Psoas muscle (tissue), 8 donors: ENCODE measurements around the gene ITGB5. TPM values are rescaled to one million over a fixed set of nuclear protein-coding genes. Genes with fewer than 3 reads are reported as not detected.

Experiments used
- ATAC-seq, 4 donors: fragments of 200-7000 bp; cut with Tn5 transposase; one replicate each; pipeline ENCODE4 v1.9.1; 2020; ENCODE audit warnings: moderate library complexity in 3 of 4, mild to moderate bottlenecking in 2 of 4
- DNase-seq, 2 donors: peaks; one replicate each; pipeline ENCODE4 v3.0.0-alpha.2; 2020
- H3K27ac ChIP-seq: fragments of 200-600 bp; one replicate; pipeline ENCODE4 v1.8.0; 2022
- H3K27me3 ChIP-seq, 3 donors: fragments of 200-600 bp in 1 of 3; one replicate each; pipeline versions ENCODE4 v1.6.1 to v1.8.0; 2013 to 2022; ENCODE audit warnings: low read length in 2 of 3, mild to moderate bottlenecking in 2 of 3, moderate library complexity in 1 of 3; ENCODE audit not compliant: insufficient read depth in 3 of 3
- H3K36me3 ChIP-seq, 2 donors: fragments of 200-600 bp in 1 of 2; one replicate each; pipeline versions ENCODE4 v1.6.1 to v1.8.0; 2013 to 2022; ENCODE audit warnings: low read depth in 1 of 2, mild to moderate bottlenecking in 1 of 2, moderate library complexity in 1 of 2; ENCODE audit not compliant: insufficient read depth in 1 of 2
- H3K4me1 ChIP-seq: fragments of 200-600 bp; one replicate; pipeline ENCODE4 v1.8.0; 2022
- H3K4me3 ChIP-seq: fragments of 200-600 bp; one replicate; pipeline ENCODE4 v1.8.0; 2022; ENCODE audit warnings: mild to moderate bottlenecking
- H3K9me3 ChIP-seq: fragments of 200-600 bp; one replicate; pipeline ENCODE4 v1.8.0; 2022
- CTCF ChIP-seq: fragments of 200-600 bp; IDR thresholded peaks from one replicate; pipeline ENCODE4 v1.8.0; 2022; ENCODE audit warnings: antibody characterized with exemption
- WGBS, 3 donors: extraction: QIAGEN DNeasy Blood & Tissue Kit; methylation state at CpG; one replicate each; pipeline versions ENCODE4 v1.1.6 to v1.1.7; 2013; 5-methylcytosine and 5-hydroxymethylcytosine counted together
- intact Hi-C, 2 donors: fragments of 100-400 bp; cut with DNase I; formaldehyde crosslinking; loops; one replicate each; pipeline versions ENCODE4 v1.11.0 to v1.14.2; 2022
- polyA plus RNA-seq, 3 donors: library from polyadenylated mRNA; stranded (reverse); fragments of 200-250 nt; gene quantifications; one replicate each; pipeline ENCODE4 v1.2.3, GENCODE V29; 2013
- total RNA-seq, 4 donors: library from RNA; stranded (reverse); fragmentation: NEBNext Ultra II Directional in 2 of 4; extraction: Animal tissue kit (Norgen Biotek cat#: 25700) in 2 of 4; gene quantifications; one replicate each; pipeline versions ENCODE4 v1.2.1 to v1.2.4, GENCODE V29; 2021 to 2023
- donor health status: healthy with polysubstance abuse.
- donor health status: DM: no; HTN: no; CAD: no; lungs with moderate emphysema.
- donor health status: Bipolar disorder and iron deficiency.
- donor health status: healthy.
- donor health status: DM: yes; HTN: yes; CAD: no.
- donor health status: DM: no; HTN: no; CAD: no.
- donor health status: DM: no; HTN: no; CAD: no.
- donor health status: DM: yes; HTN: yes; CAD: no.

ITGB5 gene
- total and polyA plus RNA-seq, 7 donors: 19.3 to 61.5 (median 37.5) TPM

- Histone ChIP-seq H3K27ac (no peak overlapping the region), H3K27me3 (no peaks in the 10 kb centered on the region), H3K4me3 (no peak overlapping the region), H3K4me1 (no peaks in the 10 kb centered on the region), H3K36me3 (no peaks in the 10 kb centered on the region), H3K9me3 (no peaks in the 10 kb centered on the region)
- no peak for TF ChIP-seq CTCF
- ATAC-seq (no peak), DNase-seq (no peak)
- intact Hi-C loops: no loop called here
These were observed 36.7 kb upstream of the ITGB5 start for GRCh38 chr3:124923833-124924232.

- Histone ChIP-seq H3K27me3 (no peaks in the 10 kb centered on the region), H3K4me1 (no peaks in the 10 kb centered on the region), H3K36me3 (no peaks in the 10 kb centered on the region), H3K4me3 (no peak overlapping the region), H3K27ac (no peak overlapping the region), H3K9me3 (no peaks in the 10 kb centered on the region)
- peak in 1 of 2 donors; percentile 73 for DNase-seq
- no peak for TF ChIP-seq CTCF
- intact Hi-C loops: no loop called here
- 28 to 43% (median 32%) methylated on average over 5 of the region's 5 CpGs for WGBS, 3 donors
- ATAC-seq: peak; percentile 85 to 99 (median 90)
These were observed 33.6 kb upstream of the ITGB5 start for GRCh38 chr3:124920718-124921117.

- 42 to 53% (median 46%) methylated on average over 2 of the region's 2 CpGs for WGBS, 3 donors
- TF ChIP-seq CTCF: no peak
- no peaks in the 10 kb centered on the region for H3K27me3 ChIP-seq
- ATAC-seq: no peak
- no peaks in the 10 kb centered on the region for H3K36me3 ChIP-seq
- H3K4me3 ChIP-seq: no peak overlapping the region
- DNase-seq: no peak
- intact Hi-C loops: no loop called here
- H3K27ac ChIP-seq: no peak overlapping the region
- H3K9me3 ChIP-seq: no peaks in the 10 kb centered on the region
- H3K4me1 ChIP-seq: no peaks in the 10 kb centered on the region
These were observed 32.6 kb upstream of the ITGB5 start for GRCh38 chr3:124919756-124920155.

GRCh38 chr3:124918524-124918923 lies 31.4 kb upstream of the ITGB5 start:
- no peak for DNase-seq
- Histone ChIP-seq H3K9me3 (no peaks in the 10 kb centered on the region), H3K36me3 (no peaks in the 10 kb centered on the region), H3K4me1 (no peaks in the 10 kb centered on the region), H3K27ac (no peak overlapping the region), H3K4me3 (no peak overlapping the region), H3K27me3 (no peaks in the 10 kb centered on the region)
- no peak for ATAC-seq
- TF ChIP-seq CTCF: no peak
- WGBS, 3 donors: 85 to 92% (median 88%) methylated on average over 2 of the region's 2 CpGs
- intact Hi-C loops: no loop called here

GRCh38 chr3:124916837-124917409 lies 29.8 kb upstream of the ITGB5 start:
- ATAC-seq (no peak), DNase-seq (no peak)
- Histone ChIP-seq H3K27ac (no peak overlapping the region), H3K4me3 (no peak overlapping the region), H3K9me3 (no peaks in the 10 kb centered on the region), H3K36me3 (no peaks in the 10 kb centered on the region), H3K27me3 (no peaks in the 10 kb centered on the region), H3K4me1 (no peaks in the 10 kb centered on the region)
- intact Hi-C loops: no loop called here
- TF ChIP-seq CTCF: no peak
- 53 to 72% (median 59%) methylated on average over 8 of the region's 8 CpGs for WGBS, 3 donors
